Endodermal cell (in vitro differentiated cells): ENCODE data around the gene PNMT. TPM values are rescaled to one million over a fixed set of nuclear protein-coding genes. Genes with fewer than 3 reads are reported as not detected.

Experiments
- DNase-seq: peaks from one replicate; pipeline ENCODE4 v3.0.0-alpha.2; 2017
- H3K27ac ChIP-seq: 2 replicates; pipeline ENCODE4 v1.5.1; 2013; ENCODE audit warnings: mild to moderate bottlenecking, low read depth, low read length, moderate library complexity
- H3K27me3 ChIP-seq: 2 replicates; pipeline ENCODE4 v1.6.1; 2013; ENCODE audit warnings: mild to moderate bottlenecking, low read length, moderate library complexity; ENCODE audit not compliant: insufficient read depth, control insufficient read depth, poor library complexity, severe bottlenecking
- H3K36me3 ChIP-seq: 2 replicates; pipeline ENCODE4 v1.7.0; 2013; ENCODE audit warnings: mild to moderate bottlenecking, low read length, moderate library complexity; ENCODE audit not compliant: control insufficient read depth, insufficient read depth
- H3K4me1 ChIP-seq: one replicate; pipeline ENCODE4 v1.7.0; 2013; ENCODE audit warnings: low read length; ENCODE audit not compliant: control insufficient read depth, insufficient read depth
- H3K4me3 ChIP-seq: 2 replicates; pipeline ENCODE4 v1.5.1; 2013; ENCODE audit warnings: mild to moderate bottlenecking, low read length, moderate library complexity
- H3K9ac ChIP-seq: 2 replicates; pipeline ENCODE4 v1.6.1; 2013; ENCODE audit warnings: mild to moderate bottlenecking, low read length, moderate library complexity; ENCODE audit not compliant: poor library complexity, severe bottlenecking; ENCODE audit errors: extremely low read depth
- H3K9me3 ChIP-seq: 2 replicates; pipeline ENCODE4 v1.6.1; 2013; ENCODE audit warnings: mild to moderate bottlenecking, low read length, moderate library complexity; ENCODE audit not compliant: control insufficient read depth
- H3K27ac Mint-ChIP-seq: 2 replicates; pipeline ENCODE4 v1.8.0; 2020; ENCODE audit warnings: mixed read lengths
- H3K27me3 Mint-ChIP-seq: 2 replicates; pipeline ENCODE4 v1.8.0; 2021; ENCODE audit warnings: mild to moderate bottlenecking, mixed read lengths; ENCODE audit not compliant: insufficient read depth
- H3K36me3 Mint-ChIP-seq: 2 replicates; pipeline ENCODE4 v1.8.0; 2020; ENCODE audit warnings: low read depth, mixed read lengths
- H3K4me1 Mint-ChIP-seq: 2 replicates; pipeline ENCODE4 v1.8.0; 2020; ENCODE audit warnings: mixed read lengths
- H3K4me3 Mint-ChIP-seq: 2 replicates; pipeline ENCODE4 v1.8.0; 2020; ENCODE audit warnings: mild to moderate bottlenecking, moderate library complexity, mixed read lengths
- H3K9me3 Mint-ChIP-seq: 2 replicates; pipeline ENCODE4 v1.8.0; 2020; ENCODE audit warnings: mild to moderate bottlenecking, mixed read lengths
- WGBS, 2 experiments: methylation state at CpG; one replicate each; pipeline versions ENCODE4 v1.1.5 to v1.1.7; 2013; ENCODE audit warnings: missing lambda C conversion rate in 2 of 2, mixed read lengths in 1 of 2; ENCODE audit not compliant: insufficient coverage in 1 of 2, insufficient read length in 1 of 2; 5-methylcytosine and 5-hydroxymethylcytosine counted together
- total RNA-seq, 2 donors: library from RNA; stranded (reverse); fragmentation: NEBNext Ultra II Directional in 1 of 2; extraction: Animal tissue kit (Norgen Biotek cat#: 25700) in 1 of 2; gene quantifications; 2 replicates in 1 of 2; 3 replicates in 1 of 2; pipeline ENCODE4 v1.2.1, GENCODE V29; 2021
- TF ChIP-seq, protein P1 (sequence below): fragments of 200-600 bp; sonication (generic); conservative IDR thresholded peaks from 2 replicates; pipeline ENCODE4 v1.5.0; 2021; ENCODE audit warnings: antibody characterized with exemption, mild to moderate bottlenecking

Gene PNMT
- total RNA-seq, 2 donors from 2014 or later: 0.55 to 1.0 TPM

DNA sequence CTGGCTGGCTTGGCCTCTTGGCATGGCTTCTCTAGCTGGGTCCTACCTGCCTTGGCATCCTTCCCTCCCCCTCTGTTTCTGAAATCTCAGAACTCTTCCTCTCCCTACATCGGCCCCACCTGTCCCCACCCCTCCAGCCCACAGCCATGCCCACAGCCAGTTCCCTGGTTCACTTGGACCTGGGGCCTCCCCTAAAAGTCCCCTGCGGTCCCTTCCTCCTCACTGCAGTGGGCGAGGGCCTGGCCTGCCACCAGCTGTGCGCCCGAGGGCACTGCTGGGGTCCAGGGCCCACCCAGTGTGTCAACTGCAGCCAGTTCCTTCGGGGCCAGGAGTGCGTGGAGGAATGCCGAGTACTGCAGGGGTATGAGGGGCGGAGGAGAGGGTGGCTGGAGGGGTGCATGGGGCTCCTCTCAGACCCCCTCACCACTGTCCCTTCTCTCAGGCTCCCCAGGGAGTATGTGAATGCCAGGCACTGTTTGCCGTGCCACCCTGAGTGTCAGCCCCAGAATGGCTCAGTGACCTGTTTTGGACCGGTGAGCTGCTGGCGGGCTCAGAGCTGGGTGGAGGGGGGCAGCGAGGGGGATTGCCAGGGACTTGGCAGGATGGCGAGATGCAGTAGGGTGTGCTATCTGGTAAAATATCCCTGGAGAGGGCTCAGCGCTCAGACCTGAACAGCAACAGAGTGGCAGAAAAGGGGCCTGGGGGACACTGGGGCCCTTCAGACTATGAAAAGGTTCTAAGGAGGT, 48.0 kb downstream of the PNMT start:
- Mint-ChIP-seq H3K36me3 (peaks cover 61% of the 10 kb centered on the region), H3K27me3 (no peaks in the 10 kb centered on the region), H3K4me3 (no peak overlapping the region), H3K4me1 (no peaks in the 10 kb centered on the region), H3K27ac (no peak overlapping the region), H3K9me3 (no peaks in the 10 kb centered on the region)
- H3K27me3 ChIP-seq: no peaks in the 10 kb centered on the region
- no peak overlapping the region for H3K9ac ChIP-seq
- peaks cover 64% of the 10 kb centered on the region for H3K36me3 ChIP-seq
- H3K4me1 ChIP-seq: no peaks in the 10 kb centered on the region
- H3K9me3 ChIP-seq: no peaks in the 10 kb centered on the region
- 95 to 100% methylated on average over 2 to 15 of the region's 15 CpGs for WGBS, 2 experiments
- TF ChIP-seq, protein P1, sequence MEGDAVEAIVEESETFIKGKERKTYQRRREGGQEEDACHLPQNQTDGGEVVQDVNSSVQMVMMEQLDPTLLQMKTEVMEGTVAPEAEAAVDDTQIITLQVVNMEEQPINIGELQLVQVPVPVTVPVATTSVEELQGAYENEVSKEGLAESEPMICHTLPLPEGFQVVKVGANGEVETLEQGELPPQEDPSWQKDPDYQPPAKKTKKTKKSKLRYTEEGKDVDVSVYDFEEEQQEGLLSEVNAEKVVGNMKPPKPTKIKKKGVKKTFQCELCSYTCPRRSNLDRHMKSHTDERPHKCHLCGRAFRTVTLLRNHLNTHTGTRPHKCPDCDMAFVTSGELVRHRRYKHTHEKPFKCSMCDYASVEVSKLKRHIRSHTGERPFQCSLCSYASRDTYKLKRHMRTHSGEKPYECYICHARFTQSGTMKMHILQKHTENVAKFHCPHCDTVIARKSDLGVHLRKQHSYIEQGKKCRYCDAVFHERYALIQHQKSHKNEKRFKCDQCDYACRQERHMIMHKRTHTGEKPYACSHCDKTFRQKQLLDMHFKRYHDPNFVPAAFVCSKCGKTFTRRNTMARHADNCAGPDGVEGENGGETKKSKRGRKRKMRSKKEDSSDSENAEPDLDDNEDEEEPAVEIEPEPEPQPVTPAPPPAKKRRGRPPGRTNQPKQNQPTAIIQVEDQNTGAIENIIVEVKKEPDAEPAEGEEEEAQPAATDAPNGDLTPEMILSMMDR: no peak
- H3K4me3 ChIP-seq: no peak overlapping the region
- DNase-seq: no peak
- H3K27ac ChIP-seq: no peak overlapping the region

- H3K4me1 Mint-ChIP-seq: no peaks in the 10 kb centered on the region
- no peaks in the 10 kb centered on the region for H3K9me3 ChIP-seq
- no peaks in the 10 kb centered on the region for H3K9me3 Mint-ChIP-seq
- no peak overlapping the region for H3K9ac ChIP-seq
- H3K27me3 ChIP-seq: no peaks in the 10 kb centered on the region
- 94 to 95% methylated on average over 3 to 11 of the region's 11 CpGs for WGBS, 2 experiments
- H3K4me3 Mint-ChIP-seq: no peak overlapping the region
- TF ChIP-seq, protein P1: no peak
- H3K4me1 ChIP-seq: no peaks in the 10 kb centered on the region
- no peaks in the 10 kb centered on the region for H3K27me3 Mint-ChIP-seq
- peaks cover 62% of the 10 kb centered on the region for H3K36me3 ChIP-seq
- peaks cover 57% of the 10 kb centered on the region for H3K36me3 Mint-ChIP-seq
- H3K27ac ChIP-seq: no peak overlapping the region
- DNase-seq: no peak
- no peak overlapping the region for H3K4me3 ChIP-seq
- H3K27ac Mint-ChIP-seq: no peak overlapping the region
Observed at GRCh38 chr17:39716879-39717536, 48.8 kb downstream of the PNMT start.

- no peaks in the 10 kb centered on the region for H3K4me1 ChIP-seq
- no peaks in the 10 kb centered on the region for H3K27me3 ChIP-seq
- Mint-ChIP-seq H3K9me3 (no peaks in the 10 kb centered on the region), H3K4me1 (no peaks in the 10 kb centered on the region), H3K27me3 (no peaks in the 10 kb centered on the region), H3K4me3 (no peak overlapping the region), H3K36me3 (peaks cover 51% of the 10 kb centered on the region), H3K27ac (peak overlapping the region; percentile 39)
- peaks cover 63% of the 10 kb centered on the region for H3K36me3 ChIP-seq
- no peak overlapping the region for H3K4me3 ChIP-seq
- DNase-seq: no peak
- no peak overlapping the region for H3K9ac ChIP-seq
- WGBS, 2 experiments: 93 to 95% methylated on average over 5 to 6 of the region's 6 CpGs
- H3K27ac ChIP-seq: no peak overlapping the region
- TF ChIP-seq, protein P1: no peak
- no peaks in the 10 kb centered on the region for H3K9me3 ChIP-seq
Observed at GRCh38 chr17:39717660-39718059, 49.4 kb downstream of the PNMT start.
